SH-SY5Y (cell line): Measurements from ENCODE around the gene ARID4B.

ENCODE experiments used
- GATA2 ChIP-seq: IDR thresholded peaks from 2 replicates; pipeline ENCODE4 v1.6.1; 2011; ENCODE audit warnings: mild to moderate bottlenecking, low read depth, low read length
- GATA3 ChIP-seq: IDR thresholded peaks from 2 replicates; pipeline ENCODE4 v1.6.1; 2011; ENCODE audit warnings: low read depth, mild to moderate bottlenecking, low read length, moderate library complexity

- TF ChIP-seq GATA2, result no peak
- no peak for TF ChIP-seq GATA3
Measured at GRCh38 chr1:235142991-235143390, 185.0 kb downstream of the ARID4B start.
